Measurements from ENCODE around the gene CD79B. TPM values are rescaled to one million over a fixed set of nuclear protein-coding genes. Genes with fewer than 3 reads are reported as not detected.

Gene CD79B
- total and polyA plus RNA-seq, 2 of the 13 experiments (the other 11 are each of a cell fraction or from before 2014, with no cell fraction given): not detected

- ATAC-seq: no peak
- TF ChIP-seq USF2 (IDR thresholded peaks at IDR 0.05; ENCODE audit: low read depth, low read length): peak; percentile 90
- TF ChIP-seq USF2 (CRISPR knock-in tag; IDR thresholded peaks at IDR 0.05; ENCODE audit: borderline replicate concordance): no peak
- TF ChIP-seq ARNTL (CRISPR knock-in tag; IDR thresholded peaks at IDR 0.05): no peak
- TF ChIP-seq ZNF687 (CRISPR knock-in tag; IDR thresholded peaks at IDR 0.05): no peak
- TF ChIP-seq RAD51 (IDR thresholded peaks at IDR 0.05; ENCODE audit: borderline replicate concordance): peak; percentile 76; the same call in 1 of the 2 replicates
- no peak for TF ChIP-seq TBX3 (IDR thresholded peaks at IDR 0.05; ENCODE audit: borderline replicate concordance)
- TF ChIP-seq, protein P1, sequence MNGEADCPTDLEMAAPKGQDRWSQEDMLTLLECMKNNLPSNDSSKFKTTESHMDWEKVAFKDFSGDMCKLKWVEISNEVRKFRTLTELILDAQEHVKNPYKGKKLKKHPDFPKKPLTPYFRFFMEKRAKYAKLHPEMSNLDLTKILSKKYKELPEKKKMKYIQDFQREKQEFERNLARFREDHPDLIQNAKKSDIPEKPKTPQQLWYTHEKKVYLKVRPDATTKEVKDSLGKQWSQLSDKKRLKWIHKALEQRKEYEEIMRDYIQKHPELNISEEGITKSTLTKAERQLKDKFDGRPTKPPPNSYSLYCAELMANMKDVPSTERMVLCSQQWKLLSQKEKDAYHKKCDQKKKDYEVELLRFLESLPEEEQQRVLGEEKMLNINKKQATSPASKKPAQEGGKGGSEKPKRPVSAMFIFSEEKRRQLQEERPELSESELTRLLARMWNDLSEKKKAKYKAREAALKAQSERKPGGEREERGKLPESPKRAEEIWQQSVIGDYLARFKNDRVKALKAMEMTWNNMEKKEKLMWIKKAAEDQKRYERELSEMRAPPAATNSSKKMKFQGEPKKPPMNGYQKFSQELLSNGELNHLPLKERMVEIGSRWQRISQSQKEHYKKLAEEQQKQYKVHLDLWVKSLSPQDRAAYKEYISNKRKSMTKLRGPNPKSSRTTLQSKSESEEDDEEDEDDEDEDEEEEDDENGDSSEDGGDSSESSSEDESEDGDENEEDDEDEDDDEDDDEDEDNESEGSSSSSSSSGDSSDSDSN (CRISPR knock-in tag; IDR thresholded peaks at IDR 0.05): no peak
- TF ChIP-seq SMAD9 (CRISPR knock-in tag; IDR thresholded peaks at IDR 0.05): no peak
- TF ChIP-seq MNT (IDR thresholded peaks at IDR 0.05): peak; percentile 99
- TF ChIP-seq CREB1 (IDR thresholded peaks at IDR 0.05): peak; percentile 42; the same call in 1 of the 2 replicates
- no peak for TF ChIP-seq CREB1 (CRISPR knock-in tag; IDR thresholded peaks at IDR 0.05)
- Histone ChIP-seq H4K20me1 (ENCODE audit: insufficient read depth, low read length) (no peaks in the 10 kb centered on the region), H3K4me1 (ENCODE audit: insufficient read depth, low read length) (no peaks in the 10 kb centered on the region), H3K4me2 (ENCODE audit: low read depth, low read length) (no peak overlapping the region), H3K27me3 (ENCODE audit: control insufficient read depth in 1 of 2, insufficient read depth in 2 of 2, low read length in 2 of 2) (peaks cover 5 to 25% of the 10 kb centered on the region in 2 experiments; a peak in 4 of 5 replicates), H3K9me3 (ENCODE audit: low read length) (no peaks in the 10 kb centered on the region), H3K36me3 (replicated peaks in 1 of 2; ENCODE audit: control insufficient read depth in 1 of 2, insufficient read depth in 2 of 2, low read length in 2 of 2) (no peaks in the 10 kb centered on the region), H3K79me2 (ENCODE audit: insufficient read depth, low read length) (no peaks in the 10 kb centered on the region), H2AFZ (ENCODE audit: low read length) (no peak overlapping the region), H3K4me3 (replicated peaks in 1 of 3; ENCODE audit: insufficient read depth in 1 of 3, low read depth in 2 of 3, low read length in 3 of 3) (no peak overlapping the region), H3K27ac (ENCODE audit: extremely low read length, insufficient read depth, low read length) (no peak overlapping the region), H3K9ac (ENCODE audit: insufficient read depth, low read depth, low read length) (no peak overlapping the region)
- no peak for DNase-seq (ENCODE audit: low spot score)
- 55% methylated on average over 19 of the region's 19 CpGs for WGBS (ENCODE audit: low lambda C conversion rate)
- no TSS peak for BruUV-seq (replicated peaks)
- ChIA-PET POLR2A (no interaction called here), CTCF (ENCODE audit: low intra/inter-chr PET ratio, low total read pairs) (no interaction called here)
- intact Hi-C loops (cut with micrococcal nuclease; ENCODE audit: unreplicated experiment) (no loop called here), in situ Hi-C loops (cut with HindIII; ENCODE audit: extremely low pct_ligation_motif_present, low pct_unique_long_range_greater_than_20kb) (no loop called here)
- no peak for FAIRE-seq
Observed at GRCh38 chr17:63967953-63968352, 35.8 kb upstream of the CD79B start.
